ENCODE results near the gene GPR39.

Gene GPR39

DNA sequence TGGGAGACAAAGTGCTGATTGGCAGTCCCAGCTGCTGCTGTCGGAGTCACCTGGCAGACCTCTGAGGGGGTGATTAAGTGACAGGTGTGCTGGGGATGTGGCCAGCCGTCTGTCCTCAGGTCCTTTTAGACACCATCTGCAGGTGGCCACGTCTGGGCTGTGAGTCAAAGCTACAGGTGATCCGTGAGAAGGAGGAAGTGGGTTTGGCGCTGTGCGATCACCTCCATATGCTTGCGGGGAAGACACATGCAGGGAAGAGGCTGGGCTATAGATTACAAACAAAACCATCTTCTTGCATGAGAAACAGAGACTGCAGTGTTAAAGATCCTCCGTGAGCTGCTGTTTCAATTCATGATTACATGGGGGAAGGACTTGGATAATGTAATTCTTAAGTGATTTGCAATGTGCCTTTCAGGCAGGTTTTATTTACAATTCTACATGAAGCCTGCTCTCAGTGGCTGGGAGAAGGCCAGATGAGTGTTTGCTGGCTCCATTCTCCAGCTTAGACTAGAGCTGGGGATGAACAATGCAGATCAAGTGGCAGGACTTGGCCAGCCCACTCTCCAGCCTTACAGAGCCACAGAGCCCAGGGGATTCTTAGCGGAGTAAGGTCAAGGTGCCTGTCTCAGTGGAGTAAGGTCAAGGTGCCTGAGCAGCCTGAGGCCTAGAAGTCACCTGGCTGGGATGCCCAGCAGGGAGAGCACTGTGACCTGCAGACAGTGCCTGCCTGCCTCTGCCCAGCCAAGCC, 165.6 kb downstream of the GPR39 start:
- Histone ChIP-seq H2AFZ (no peak overlapping the region), H3K27ac (no peak overlapping the region), H3K27me3 (ENCODE audit: control insufficient read depth, insufficient read depth, low read length) (no peaks in the 10 kb centered on the region), H3K4me3 (ENCODE audit: low read depth, low read length) (no peak overlapping the region), H3K4me2 (ENCODE audit: low read length) (no peak overlapping the region), H3K36me3 (ENCODE audit: control insufficient read depth, insufficient read depth, low read length) (no peaks in the 10 kb centered on the region), H3K4me1 (no peaks in the 10 kb centered on the region), H3K9ac (no peak overlapping the region), H3K79me2 (no peaks in the 10 kb centered on the region), H3K9me3 (ENCODE audit: control insufficient read depth, low read length) (no peaks in the 10 kb centered on the region)
- TF ChIP-seq CTCF (IDR thresholded peaks at IDR 0.05) = no peak

DNA sequence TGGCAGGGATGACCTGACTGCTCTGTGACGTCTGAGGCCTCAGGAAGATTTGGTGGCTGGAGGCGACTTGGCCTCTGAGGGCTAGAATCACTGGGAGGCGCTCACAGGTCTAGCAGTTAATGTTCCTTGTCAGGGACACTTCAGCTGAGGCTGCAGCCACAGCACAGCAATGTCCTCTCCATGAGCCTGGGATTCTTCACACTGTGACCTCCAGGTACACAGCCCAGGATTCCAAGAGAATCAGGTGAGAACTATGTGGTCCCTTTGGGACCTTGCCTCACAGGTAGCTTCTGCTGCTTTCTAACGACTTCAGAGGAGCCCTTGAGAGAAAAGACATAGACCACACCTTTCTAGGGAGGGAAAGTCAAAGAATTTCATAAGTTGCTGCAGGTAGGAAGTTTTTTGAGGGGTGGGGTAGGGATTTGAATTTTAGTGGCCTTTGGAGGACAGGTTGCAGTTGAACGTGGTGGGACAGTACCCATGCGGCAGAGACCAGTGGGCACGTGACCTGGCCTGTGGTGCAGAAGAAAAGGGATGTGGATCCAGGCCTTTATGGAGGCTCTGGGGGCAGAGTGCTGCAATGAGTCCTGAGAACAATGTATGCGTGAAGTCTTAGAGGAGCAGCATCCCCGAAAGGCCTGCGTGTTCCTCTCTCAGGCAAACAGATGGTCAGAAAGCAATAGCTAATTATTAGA, 167.2 kb downstream of the GPR39 start:
- Histone ChIP-seq H3K36me3 (ENCODE audit: control insufficient read depth, insufficient read depth, low read length) (no peaks in the 10 kb centered on the region), H2AFZ (no peak overlapping the region), H3K79me2 (no peaks in the 10 kb centered on the region), H3K9me3 (ENCODE audit: control insufficient read depth, low read length) (no peaks in the 10 kb centered on the region), H3K4me3 (ENCODE audit: low read depth, low read length) (no peak overlapping the region), H3K4me2 (ENCODE audit: low read length) (no peak overlapping the region), H3K27me3 (ENCODE audit: control insufficient read depth, insufficient read depth, low read length) (no peaks in the 10 kb centered on the region), H3K27ac (no peak overlapping the region), H3K4me1 (no peaks in the 10 kb centered on the region), H3K9ac (no peak overlapping the region)
- no peak for TF ChIP-seq CTCF (IDR thresholded peaks at IDR 0.05)

GRCh38 chr2:132584976-132585817, 168.6 kb downstream of the GPR39 start:
- Histone ChIP-seq H3K4me1 (no peaks in the 10 kb centered on the region), H3K9ac (no peak overlapping the region), H3K9me3 (ENCODE audit: control insufficient read depth, low read length) (no peaks in the 10 kb centered on the region), H3K4me3 (ENCODE audit: low read depth, low read length) (no peak overlapping the region), H3K79me2 (no peaks in the 10 kb centered on the region), H3K4me2 (ENCODE audit: low read length) (no peak overlapping the region), H2AFZ (no peak overlapping the region), H3K27ac (no peak overlapping the region), H3K36me3 (ENCODE audit: control insufficient read depth, insufficient read depth, low read length) (no peaks in the 10 kb centered on the region), H3K27me3 (ENCODE audit: control insufficient read depth, insufficient read depth, low read length) (no peaks in the 10 kb centered on the region)
- no peak for TF ChIP-seq CTCF (IDR thresholded peaks at IDR 0.05)

GRCh38 chr2:132586101-132586511, 169.5 kb downstream of the GPR39 start:
- H3K9ac ChIP-seq = no peak overlapping the region
- H3K79me2 ChIP-seq = no peaks in the 10 kb centered on the region
- no peaks in the 10 kb centered on the region for H3K9me3 ChIP-seq (ENCODE audit: control insufficient read depth, low read length)
- no peaks in the 10 kb centered on the region for H3K27me3 ChIP-seq (ENCODE audit: control insufficient read depth, insufficient read depth, low read length)
- no peak overlapping the region for H3K4me2 ChIP-seq (ENCODE audit: low read length)
- H3K27ac ChIP-seq = no peak overlapping the region
- H3K4me3 ChIP-seq (ENCODE audit: low read depth, low read length) = no peak overlapping the region
- H3K36me3 ChIP-seq (ENCODE audit: control insufficient read depth, insufficient read depth, low read length) = no peaks in the 10 kb centered on the region
- TF ChIP-seq CTCF (IDR thresholded peaks at IDR 0.05) = no peak
- H3K4me1 ChIP-seq = no peaks in the 10 kb centered on the region
- no peak overlapping the region for H2AFZ ChIP-seq
